ENCODE data around the gene NPTX2. TPM values are rescaled to one million over a fixed set of nuclear protein-coding genes. Genes with fewer than 3 reads are reported as not detected.

NPTX2 gene
- total RNA-seq, 1 donor from 2014 or later: 2.1 TPM

GRCh38 chr7:98594348-98594747 is 22.7 kb upstream of the NPTX2 start:
- DNase-seq (no peak), ATAC-seq (no peak)
- H3K9me3 ChIP-seq: no peaks in the 10 kb centered on the region
- no peaks in the 10 kb centered on the region for H3K4me1 ChIP-seq
- intact Hi-C loops (cut with DNase I): no loop called here
- H3K36me3 ChIP-seq: no peaks in the 10 kb centered on the region
- H3K27ac ChIP-seq: no peak overlapping the region
- no peaks in the 10 kb centered on the region for H3K27me3 ChIP-seq
- no peak for TF ChIP-seq CTCF (IDR thresholded peaks at IDR 0.05)
- H3K4me3 ChIP-seq: no peak overlapping the region

- DNase-seq (no peak), ATAC-seq (no peak)
- no peak for TF ChIP-seq CTCF (IDR thresholded peaks at IDR 0.05)
- Histone ChIP-seq H3K36me3 (no peaks in the 10 kb centered on the region), H3K9me3 (no peaks in the 10 kb centered on the region), H3K4me1 (no peaks in the 10 kb centered on the region), H3K4me3 (no peak overlapping the region), H3K27ac (no peak overlapping the region), H3K27me3 (no peaks in the 10 kb centered on the region)
- intact Hi-C loops (cut with DNase I): no loop called here
Observed at GRCh38 chr7:98594787-98595186, 22.3 kb upstream of the NPTX2 start.

- no peaks in the 10 kb centered on the region for H3K27me3 ChIP-seq
- no peak overlapping the region for H3K4me3 ChIP-seq
- no peak for TF ChIP-seq CTCF (IDR thresholded peaks at IDR 0.05)
- H3K36me3 ChIP-seq: no peaks in the 10 kb centered on the region
- DNase-seq: no peak
- no peak for ATAC-seq
- intact Hi-C loops (cut with DNase I): no loop called here
- H3K9me3 ChIP-seq: no peaks in the 10 kb centered on the region
- no peak overlapping the region for H3K27ac ChIP-seq
- H3K4me1 ChIP-seq: no peaks in the 10 kb centered on the region
Observed at GRCh38 chr7:98598846-98599615, 18.1 kb upstream of the NPTX2 start.

- no peaks in the 10 kb centered on the region for H3K36me3 ChIP-seq
- H3K27me3 ChIP-seq: no peaks in the 10 kb centered on the region
- TF ChIP-seq CTCF (IDR thresholded peaks at IDR 0.05): no peak
- no peak overlapping the region for H3K4me3 ChIP-seq
- no peaks in the 10 kb centered on the region for H3K4me1 ChIP-seq
- no peak for DNase-seq
- intact Hi-C loops (cut with DNase I): no loop called here
- no peak overlapping the region for H3K27ac ChIP-seq
- no peaks in the 10 kb centered on the region for H3K9me3 ChIP-seq
- no peak for ATAC-seq
Observed at GRCh38 chr7:98599886-98600285, 17.2 kb upstream of the NPTX2 start.

- no peak for TF ChIP-seq CTCF (IDR thresholded peaks at IDR 0.05)
- Histone ChIP-seq H3K27ac (no peak overlapping the region), H3K36me3 (no peaks in the 10 kb centered on the region), H3K4me3 (no peak overlapping the region), H3K9me3 (no peaks in the 10 kb centered on the region), H3K4me1 (no peaks in the 10 kb centered on the region), H3K27me3 (no peaks in the 10 kb centered on the region)
- ATAC-seq (no peak), DNase-seq (no peak)
- intact Hi-C loops (cut with DNase I): no loop called here
Observed at GRCh38 chr7:98602755-98603398, 14.2 kb upstream of the NPTX2 start.

All from upper lobe of right lung (tissue), 1 donor.